Right atrium auricular region (tissue), 2 donors: Measurements from ENCODE around the gene IFRD2. TPM values are rescaled to one million over a fixed set of nuclear protein-coding genes. Genes with fewer than 3 reads are reported as not detected.
A peak's percentile ranks its signal among the peaks of the same experiment; 100 is the strongest.

Experiments
- DNase-seq: peaks from one replicate; pipeline ENCODE4 v3.0.0-alpha.2; 2019; ENCODE audit warnings: low spot score
- H3K27ac ChIP-seq, 2 donors: fragments of 200-600 bp; sonication (generic); 1 replicate in 1 of 2; 2 replicates in 1 of 2; pipeline ENCODE4 v1.5.1; 2016 to 2019
- H3K27me3 ChIP-seq, 2 donors: fragments of 200-600 bp; sonication (generic); one replicate each; pipeline versions ENCODE4 v1.5.1 to v1.6.0; 2017 to 2019
- H3K36me3 ChIP-seq: fragments of 200-600 bp; sonication (generic); one replicate; pipeline ENCODE4 v1.5.1; 2016
- H3K4me1 ChIP-seq, 2 donors: fragments of 200-600 bp; sonication (generic); one replicate each; pipeline versions ENCODE4 v1.5.1 to v1.6.0; 2017 to 2019
- H3K4me3 ChIP-seq, 2 donors: fragments of 200-600 bp; sonication (generic); 1 replicate in 1 of 2; 2 replicates in 1 of 2; pipeline ENCODE4 v1.5.1; 2017 to 2019; ENCODE audit warnings: mild to moderate bottlenecking in 1 of 2, moderate library complexity in 1 of 2
- H3K9me3 ChIP-seq, 2 donors: fragments of 200-600 bp; sonication (generic); one replicate each; pipeline ENCODE4 v1.5.1; 2019
- total RNA-seq, 2 donors: library from RNA; depleted of rRNA; stranded (reverse); fragments of >200 nt; gene quantifications; one replicate each; pipeline ENCODE4 v1.1.0, GENCODE V29; 2016
- TF ChIP-seq, protein P1 (sequence below), 2 donors: fragments of 200-600 bp; sonication (generic); IDR thresholded peaks; one replicate each; pipeline ENCODE4 v1.5.1; 2019; ENCODE audit warnings: antibody characterized with exemption in 2 of 2

The IFRD2 gene
- total RNA-seq, 2 donors from 2014 or later = 51.0 to 58.5 TPM

DNA sequence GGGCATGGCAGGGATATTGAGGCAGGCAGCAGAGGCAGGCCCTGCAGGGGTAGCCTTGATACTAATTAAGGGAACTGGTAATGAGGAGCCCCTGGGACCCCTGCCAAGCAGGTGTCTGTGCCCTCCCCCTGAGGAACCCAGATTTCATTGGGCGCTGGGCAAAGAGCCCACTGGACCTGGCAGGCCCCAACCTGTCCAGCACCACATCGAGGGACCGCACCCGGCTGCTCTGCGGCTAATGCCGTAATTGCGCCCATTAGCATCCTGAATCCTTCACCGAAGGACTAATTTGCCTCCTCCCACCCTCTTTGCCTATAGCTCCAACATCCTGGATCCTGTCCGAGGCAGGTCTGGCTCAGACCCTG, 37.0 kb downstream of the IFRD2 start:
- Histone ChIP-seq H3K27ac (peak overlapping the region; percentile 88 to 95), H3K36me3 (peaks cover 59% of the 10 kb centered on the region), H3K27me3 (no peaks in the 10 kb centered on the region), H3K4me1 (peaks cover 0 to 82% of the 10 kb centered on the region in 2 donors), H3K9me3 (no peaks in the 10 kb centered on the region), H3K4me3 (no peak overlapping the region)
- TF ChIP-seq, protein P1, sequence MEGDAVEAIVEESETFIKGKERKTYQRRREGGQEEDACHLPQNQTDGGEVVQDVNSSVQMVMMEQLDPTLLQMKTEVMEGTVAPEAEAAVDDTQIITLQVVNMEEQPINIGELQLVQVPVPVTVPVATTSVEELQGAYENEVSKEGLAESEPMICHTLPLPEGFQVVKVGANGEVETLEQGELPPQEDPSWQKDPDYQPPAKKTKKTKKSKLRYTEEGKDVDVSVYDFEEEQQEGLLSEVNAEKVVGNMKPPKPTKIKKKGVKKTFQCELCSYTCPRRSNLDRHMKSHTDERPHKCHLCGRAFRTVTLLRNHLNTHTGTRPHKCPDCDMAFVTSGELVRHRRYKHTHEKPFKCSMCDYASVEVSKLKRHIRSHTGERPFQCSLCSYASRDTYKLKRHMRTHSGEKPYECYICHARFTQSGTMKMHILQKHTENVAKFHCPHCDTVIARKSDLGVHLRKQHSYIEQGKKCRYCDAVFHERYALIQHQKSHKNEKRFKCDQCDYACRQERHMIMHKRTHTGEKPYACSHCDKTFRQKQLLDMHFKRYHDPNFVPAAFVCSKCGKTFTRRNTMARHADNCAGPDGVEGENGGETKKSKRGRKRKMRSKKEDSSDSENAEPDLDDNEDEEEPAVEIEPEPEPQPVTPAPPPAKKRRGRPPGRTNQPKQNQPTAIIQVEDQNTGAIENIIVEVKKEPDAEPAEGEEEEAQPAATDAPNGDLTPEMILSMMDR (IDR thresholded peaks at IDR 0.05) = no peak
- peak; percentile 58 for DNase-seq

DNA sequence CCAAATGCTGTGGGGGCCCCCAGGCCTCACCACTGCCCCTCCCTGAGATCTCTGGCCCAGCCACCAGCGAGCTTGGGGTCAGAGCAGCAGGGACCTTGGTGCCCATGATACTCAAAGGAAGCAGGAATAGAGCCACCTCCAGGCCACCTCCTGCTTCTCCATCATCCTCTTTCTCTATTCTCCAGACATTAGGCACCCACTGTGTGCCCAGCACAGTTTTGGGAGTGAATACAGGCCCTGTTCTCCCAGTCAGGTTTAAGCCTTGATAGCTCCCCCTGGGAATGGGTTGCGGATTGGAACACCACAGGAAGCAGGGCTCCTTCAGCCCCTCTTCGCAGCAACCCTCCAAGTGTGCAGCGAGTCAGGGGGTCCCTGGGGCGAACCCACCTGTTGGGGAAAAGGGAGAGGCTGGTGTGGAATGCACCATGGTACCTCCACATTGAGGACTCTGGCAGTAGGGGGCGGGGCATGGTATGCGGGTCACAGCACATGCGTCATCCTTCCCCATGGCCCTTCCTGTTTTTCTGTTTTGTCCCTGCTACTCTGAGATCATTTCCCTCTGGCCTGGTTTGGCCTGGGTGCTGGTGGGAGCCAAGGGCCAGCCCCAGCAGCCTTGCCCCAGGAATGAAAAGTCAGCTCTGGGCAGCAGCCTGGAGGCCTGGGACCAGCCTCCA, 37.5 kb downstream of the IFRD2 start:
- peak; percentile 91 for DNase-seq
- Histone ChIP-seq H3K4me3 (no peak overlapping the region), H3K36me3 (peaks cover 59% of the 10 kb centered on the region)

GRCh38 chr3:50251220-50251619, 41.0 kb downstream of the IFRD2 start:
- Histone ChIP-seq H3K9me3 (no peaks in the 10 kb centered on the region), H3K36me3 (peaks cover 38% of the 10 kb centered on the region), H3K27me3 (no peaks in the 10 kb centered on the region), H3K4me3 (no peak overlapping the region), H3K27ac (peak overlapping the region; percentile 88 to 95), H3K4me1 (peaks cover 0 to 100% of the 10 kb centered on the region in 2 donors)
- DNase-seq = peak; percentile 59
- TF ChIP-seq, protein P1 (IDR thresholded peaks at IDR 0.05) = no peak

More for the DNA sequence above, 37.5 kb downstream of the IFRD2 start:
- peak overlapping the region; percentile 88 to 95 for H3K27ac ChIP-seq
- H3K9me3 ChIP-seq = no peaks in the 10 kb centered on the region
- TF ChIP-seq, protein P1 (IDR thresholded peaks at IDR 0.05) = no peak
- peaks cover 0 to 85% of the 10 kb centered on the region in 2 donors for H3K4me1 ChIP-seq
- H3K27me3 ChIP-seq = no peaks in the 10 kb centered on the region

DNA sequence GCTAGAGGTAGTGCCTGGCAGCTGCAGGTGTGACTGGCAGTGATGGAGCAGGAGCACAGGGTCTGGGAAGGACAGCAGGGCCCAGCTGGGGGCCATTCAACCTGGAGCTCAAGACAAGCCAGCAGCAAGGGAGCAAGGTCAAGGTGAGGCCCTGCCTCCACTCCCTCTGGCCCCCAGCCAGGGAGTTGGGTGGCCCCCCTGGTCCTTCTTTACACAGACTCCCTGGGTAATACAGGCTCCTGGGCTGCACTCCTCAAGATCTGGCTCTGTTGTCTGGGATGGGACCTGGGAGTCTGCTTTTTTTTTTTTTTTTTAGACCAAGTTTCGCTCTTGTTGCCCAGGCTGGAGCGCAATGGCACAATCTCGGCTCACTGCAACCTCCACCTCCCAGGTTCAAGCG, 41.7 kb downstream of the IFRD2 start:
- H3K36me3 ChIP-seq = peaks cover 32% of the 10 kb centered on the region
- H3K4me1 ChIP-seq = peaks cover 0 to 100% of the 10 kb centered on the region in 2 donors
- DNase-seq = no peak
- H3K9me3 ChIP-seq = no peaks in the 10 kb centered on the region
- no peaks in the 10 kb centered on the region for H3K27me3 ChIP-seq
- TF ChIP-seq, protein P1 (IDR thresholded peaks at IDR 0.05) = no peak
- no peak overlapping the region for H3K4me3 ChIP-seq
- H3K27ac ChIP-seq = peak overlapping the region; percentile 88 to 95

GRCh38 chr3:50249457-50249856, 42.8 kb downstream of the IFRD2 start:
- H3K36me3 ChIP-seq = peaks cover 27% of the 10 kb centered on the region

More at GRCh38 chr3:50249457-50249856, 42.8 kb downstream of the IFRD2 start:
- H3K27me3 ChIP-seq = no peaks in the 10 kb centered on the region
- DNase-seq = peak; percentile 57
- no peaks in the 10 kb centered on the region for H3K9me3 ChIP-seq
- H3K4me3 ChIP-seq = no peak overlapping the region
- peak overlapping the region; percentile 88 to 95 for H3K27ac ChIP-seq
- TF ChIP-seq, protein P1 (IDR thresholded peaks at IDR 0.05) = no peak
- H3K4me1 ChIP-seq = peaks cover 0 to 100% of the 10 kb centered on the region in 2 donors
